Transverse colon (tissue), 4 donors: ENCODE measurements around the gene TUBB3.

Experiments
- EP300 ChIP-seq: sonication (generic); formaldehyde crosslinking; IDR thresholded peaks from one replicate; pipeline ENCODE4 v1.6.1; 2017; ENCODE audit warnings: antibody characterized with exemption, low read depth
- POLR2A ChIP-seq: fragments of 450-650 bp; IDR thresholded peaks from one replicate; pipeline ENCODE4 v1.6.1; 2016; ENCODE audit warnings: antibody characterized with exemption, mild to moderate bottlenecking, moderate library complexity
- POLR2AphosphoS5 ChIP-seq, 3 donors: sonication (generic); formaldehyde crosslinking; IDR thresholded peaks; one replicate each; pipeline ENCODE4 v1.6.1; 2016; ENCODE audit warnings: antibody characterized with exemption in 3 of 3
- TF ChIP-seq, protein P1 (sequence below), 5 experiments: fragments of 200-600 bp in 3 of 5; fragments of 450-650 bp in 2 of 5; sonication (generic) in 3 of 5; IDR thresholded peaks; 1 replicate in 2 of 5; 2 replicates in 3 of 5; pipeline ENCODE4 v1.5.1; 2016 to 2017; ENCODE audit warnings: antibody characterized with exemption in 5 of 5, inconsistent platforms in 3 of 5, mild to moderate bottlenecking in 2 of 5, moderate library complexity in 1 of 5

GRCh38 chr16:89910717-89911354 is 12.3 kb upstream of the TUBB3 start:
- TF ChIP-seq, protein P1, sequence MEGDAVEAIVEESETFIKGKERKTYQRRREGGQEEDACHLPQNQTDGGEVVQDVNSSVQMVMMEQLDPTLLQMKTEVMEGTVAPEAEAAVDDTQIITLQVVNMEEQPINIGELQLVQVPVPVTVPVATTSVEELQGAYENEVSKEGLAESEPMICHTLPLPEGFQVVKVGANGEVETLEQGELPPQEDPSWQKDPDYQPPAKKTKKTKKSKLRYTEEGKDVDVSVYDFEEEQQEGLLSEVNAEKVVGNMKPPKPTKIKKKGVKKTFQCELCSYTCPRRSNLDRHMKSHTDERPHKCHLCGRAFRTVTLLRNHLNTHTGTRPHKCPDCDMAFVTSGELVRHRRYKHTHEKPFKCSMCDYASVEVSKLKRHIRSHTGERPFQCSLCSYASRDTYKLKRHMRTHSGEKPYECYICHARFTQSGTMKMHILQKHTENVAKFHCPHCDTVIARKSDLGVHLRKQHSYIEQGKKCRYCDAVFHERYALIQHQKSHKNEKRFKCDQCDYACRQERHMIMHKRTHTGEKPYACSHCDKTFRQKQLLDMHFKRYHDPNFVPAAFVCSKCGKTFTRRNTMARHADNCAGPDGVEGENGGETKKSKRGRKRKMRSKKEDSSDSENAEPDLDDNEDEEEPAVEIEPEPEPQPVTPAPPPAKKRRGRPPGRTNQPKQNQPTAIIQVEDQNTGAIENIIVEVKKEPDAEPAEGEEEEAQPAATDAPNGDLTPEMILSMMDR (IDR thresholded peaks at IDR 0.05): no peak
- no peak for TF ChIP-seq POLR2A
- no peak for TF ChIP-seq POLR2AphosphoS5 (IDR thresholded peaks at IDR 0.05)
- TF ChIP-seq EP300: no peak
